Left ventricle myocardium inferior (tissue), 1 donor: ENCODE data around the gene SNW1. TPM values are rescaled to one million over a fixed set of nuclear protein-coding genes. Genes with fewer than 3 reads are reported as not detected.
A peak's percentile ranks its signal among the peaks of the same experiment; 100 is the strongest.

Experiments
- DNase-seq: peaks from one replicate; pipeline ENCODE4 v3.0.0-alpha.2; 2020
- H3K27ac ChIP-seq: fragments of 200-600 bp; replicated peaks from 2 replicates; pipeline ENCODE4 v1.8.0; 2021
- H3K27me3 ChIP-seq: fragments of 200-600 bp; 2 replicates; pipeline ENCODE4 v1.8.0; 2021; ENCODE audit warnings: low read depth
- H3K36me3 ChIP-seq: fragments of 200-600 bp; 2 replicates; pipeline ENCODE4 v1.8.0; 2021
- H3K4me1 ChIP-seq: fragments of 200-600 bp; 2 replicates; pipeline ENCODE4 v1.8.0; 2021
- H3K4me3 ChIP-seq: fragments of 200-600 bp; 2 replicates; pipeline ENCODE4 v1.8.0; 2021; ENCODE audit warnings: mild to moderate bottlenecking, moderate library complexity
- H3K9me3 ChIP-seq: fragments of 200-600 bp; replicated peaks from 2 replicates; pipeline ENCODE4 v1.8.0; 2021
- CTCF ChIP-seq: fragments of 200-600 bp; IDR thresholded peaks from 2 replicates; pipeline ENCODE4 v1.8.0; 2021; ENCODE audit warnings: antibody characterized with exemption, mild to moderate bottlenecking, borderline replicate concordance
- intact Hi-C: fragments of 100-400 bp; cut with micrococcal nuclease; formaldehyde crosslinking; loops from one replicate; pipeline ENCODE4 v1.11.0; 2022
- total RNA-seq: library from RNA; stranded (reverse); fragmentation: NEBNext Ultra II Directional; extraction: Animal tissue kit (Norgen Biotek cat#: 25700); gene quantifications from one replicate; pipeline ENCODE4 v1.2.1, GENCODE V29; 2021
- donor health status: DM: no; HTN: yes; CAD: no; lungs with severe emphysema.

SNW1 gene
- total RNA-seq, 1 donor from 2014 or later = 52.6 TPM

GRCh38 chr14:77707724-77708408 lies 53.1 kb downstream of the SNW1 start, which contains the start of the genes ALKBH1 and SLIRP:
Gene ALKBH1, minus strand, starts transcription at chr14:77708023. Its CDS starts 19 bp downstream, at chr14:77708004.
Gene SLIRP, plus strand, starts transcription at chr14:77708103. Its CDS starts 9 bp downstream, at chr14:77708112.
- no peak for TF ChIP-seq CTCF
- peaks cover 47% of the 10 kb centered on the region for H3K36me3 ChIP-seq
- intact Hi-C loops = no loop called here

GRCh38 chr14:77707355-77707723 lies 53.6 kb downstream of the SNW1 start:
- Histone ChIP-seq H3K9me3 (no peaks in the 10 kb centered on the region), H3K36me3 (peaks cover 47% of the 10 kb centered on the region), H3K4me1 (peaks cover 46% of the 10 kb centered on the region), H3K27me3 (no peaks in the 10 kb centered on the region), H3K4me3 (peak overlapping the region; percentile 98), H3K27ac (peak overlapping the region; percentile 83)
- intact Hi-C loops = no loop called here
- DNase-seq = no peak
- TF ChIP-seq CTCF = peak; percentile 32

More at GRCh38 chr14:77707724-77708408, 53.1 kb downstream of the SNW1 start, which contains the start of the genes ALKBH1 and SLIRP:
- DNase-seq = peak; percentile 88
- Histone ChIP-seq H3K27me3 (no peaks in the 10 kb centered on the region), H3K4me1 (peaks cover 49% of the 10 kb centered on the region), H3K4me3 (peak within 1 kb of the TSS; percentile 98), H3K27ac (peak within 1 kb of the TSS; percentile 83), H3K9me3 (no peaks in the 10 kb centered on the region)

GRCh38 chr14:77691259-77691658 lies 69.7 kb downstream of the SNW1 start:
- peaks cover 11% of the 10 kb centered on the region for H3K4me1 ChIP-seq
- H3K4me3 ChIP-seq = no peak overlapping the region
- no peaks in the 10 kb centered on the region for H3K27me3 ChIP-seq
- no peaks in the 10 kb centered on the region for H3K9me3 ChIP-seq
- DNase-seq = peak; percentile 48
- intact Hi-C loops = no loop called here
- peaks cover 72% of the 10 kb centered on the region for H3K36me3 ChIP-seq
- H3K27ac ChIP-seq = peak overlapping the region; percentile 64
- no peak for TF ChIP-seq CTCF

- intact Hi-C loops = no loop called here
- Histone ChIP-seq H3K4me3 (no peak overlapping the region), H3K27me3 (no peaks in the 10 kb centered on the region), H3K27ac (peak overlapping the region; percentile 43), H3K9me3 (no peaks in the 10 kb centered on the region), H3K4me1 (peaks cover 14% of the 10 kb centered on the region), H3K36me3 (peaks cover 56% of the 10 kb centered on the region)
- DNase-seq = no peak
- no peak for TF ChIP-seq CTCF
Observed at GRCh38 chr14:77682158-77682553, 78.8 kb downstream of the SNW1 start.

- Histone ChIP-seq H3K4me3 (no peak overlapping the region), H3K4me1 (peaks cover 14% of the 10 kb centered on the region), H3K27ac (peak overlapping the region; percentile 43), H3K9me3 (no peaks in the 10 kb centered on the region), H3K27me3 (no peaks in the 10 kb centered on the region), H3K36me3 (peaks cover 54% of the 10 kb centered on the region)
- intact Hi-C loops = no loop called here
- TF ChIP-seq CTCF = no peak
- no peak for DNase-seq
Observed at GRCh38 chr14:77681196-77682157, 79.5 kb downstream of the SNW1 start.
